SK-N-SH treated with all-trans-retinoic acid at 6 μM for 48 hours (cell line): Measurements from ENCODE around the gene ABCC6.
"Not testable (repeated sequence)": the region's sequence is repeated elsewhere in the genome, so short reads cannot be mapped to it uniquely, and the experiment has no call there.

Experiments
- ATAC-seq: fragments of 200-7000 bp; cut with Tn5 transposase; 3 replicates; pipeline ENCODE4 v1.9.1; 2020; ENCODE audit warnings: mild to moderate bottlenecking, moderate library complexity
- ARNTL ChIP-seq: fragments of 450-650 bp; formaldehyde crosslinking; IDR thresholded peaks from 2 replicates; pipeline ENCODE4 v1.5.0; 2020; ENCODE audit warnings: low read depth, mild to moderate bottlenecking, moderate library complexity, borderline replicate concordance
- BACH2 ChIP-seq: fragments of 250-450 bp; sonication (Bioruptor Pico); IDR thresholded peaks from 2 replicates; pipeline ENCODE4 v1.9.0; 2021; ENCODE audit warnings: mild to moderate bottlenecking, borderline replicate concordance
- CREB5 ChIP-seq: fragments of 250-450 bp; sonication (Bioruptor Pico); IDR thresholded peaks from 2 replicates; pipeline ENCODE4 v1.5.1; 2020; ENCODE audit warnings: low read depth, mild to moderate bottlenecking, moderate library complexity
- CSDC2 ChIP-seq: fragments of 250-450 bp; sonication (Bioruptor Pico); IDR thresholded peaks from 2 replicates; pipeline ENCODE4 v1.5.0; 2020; ENCODE audit warnings: mild to moderate bottlenecking, moderate library complexity
- CSRNP3 ChIP-seq: fragments of 250-450 bp; sonication (Bioruptor Pico); IDR thresholded peaks from 2 replicates; pipeline ENCODE4 v1.5.1; 2021; ENCODE audit warnings: mild to moderate bottlenecking, moderate library complexity
- GLIS3 ChIP-seq: fragments of 250-450 bp; sonication (Bioruptor Pico); IDR thresholded peaks from 2 replicates; pipeline ENCODE4 v1.5.0; 2020; ENCODE audit warnings: mild to moderate bottlenecking, moderate library complexity
- ISL1 ChIP-seq: fragments of 250-450 bp; sonication (Bioruptor Pico); IDR thresholded peaks from 2 replicates; pipeline ENCODE4 v2.1.2; 2022; ENCODE audit warnings: mild to moderate bottlenecking, moderate library complexity
- POU6F1 ChIP-seq: fragments of 250-450 bp; sonication (Bioruptor Pico); IDR thresholded peaks from 2 replicates; pipeline ENCODE4 v1.8.0; 2021; ENCODE audit warnings: low read depth, mild to moderate bottlenecking, moderate library complexity, borderline replicate concordance
- PPARA ChIP-seq: fragments of 250-450 bp; sonication (Bioruptor Pico); IDR thresholded peaks from 2 replicates; pipeline ENCODE4 v1.5.0; 2020; ENCODE audit warnings: mild to moderate bottlenecking, borderline replicate concordance
- RARB ChIP-seq: fragments of 250-450 bp; sonication (Bioruptor Pico); IDR thresholded peaks from 2 replicates; pipeline ENCODE4 v1.8.0; 2021; ENCODE audit warnings: mild to moderate bottlenecking, moderate library complexity
- SNAI2 ChIP-seq: fragments of 250-450 bp; sonication (Bioruptor Pico); IDR thresholded peaks from 2 replicates; pipeline ENCODE4 v1.5.0; 2020; ENCODE audit warnings: mild to moderate bottlenecking, moderate library complexity
- TCF4 ChIP-seq: fragments of 250-450 bp; sonication (Bioruptor Pico); IDR thresholded peaks from 2 replicates; pipeline ENCODE4 v1.8.0; 2021; ENCODE audit warnings: mild to moderate bottlenecking, moderate library complexity, borderline replicate concordance
- TOX ChIP-seq: fragments of 250-450 bp; sonication (Bioruptor Pico); IDR thresholded peaks from 2 replicates; pipeline ENCODE4 v1.8.0; 2021; ENCODE audit warnings: mild to moderate bottlenecking, moderate library complexity, borderline replicate concordance
- ZC3H10 ChIP-seq: fragments of 250-450 bp; sonication (Bioruptor Pico); IDR thresholded peaks from 2 replicates; pipeline ENCODE4 v1.5.1; 2021; ENCODE audit warnings: mild to moderate bottlenecking, moderate library complexity
- ZFP3 ChIP-seq: fragments of 250-450 bp; sonication (Bioruptor Pico); IDR thresholded peaks from 2 replicates; pipeline ENCODE4 v1.5.0; 2020; ENCODE audit warnings: mild to moderate bottlenecking, moderate library complexity
- ZFP30 ChIP-seq: fragments of 450-650 bp; formaldehyde crosslinking; IDR thresholded peaks from 2 replicates; pipeline ENCODE4 v1.5.0; 2022; ENCODE audit warnings: mild to moderate bottlenecking, moderate library complexity
- ZNF565 ChIP-seq: fragments of 450-650 bp; formaldehyde crosslinking; conservative IDR thresholded peaks from 2 replicates; pipeline ENCODE4 v1.5.0; 2020; ENCODE audit warnings: low read depth, mild to moderate bottlenecking, moderate library complexity
- ZNF70 ChIP-seq: fragments of 450-650 bp; formaldehyde crosslinking; IDR thresholded peaks from 2 replicates; pipeline ENCODE4 v1.5.0; 2020; ENCODE audit warnings: mild to moderate bottlenecking, moderate library complexity
- ZNF8 ChIP-seq: fragments of 450-650 bp; formaldehyde crosslinking; IDR thresholded peaks from 2 replicates; pipeline ENCODE4 v1.5.0; 2020; ENCODE audit warnings: mild to moderate bottlenecking, moderate library complexity
- TF ChIP-seq, protein P1 (sequence below): fragments of 250-450 bp; sonication (Bioruptor Pico); IDR thresholded peaks from 2 replicates; pipeline ENCODE4 v1.8.0; 2020; ENCODE audit warnings: mild to moderate bottlenecking, moderate library complexity, borderline replicate concordance

ABCC6 gene

GRCh38 chr16:16197966-16198365 is 25.3 kb downstream of the ABCC6 start (continued):
- TF ChIP-seq, protein P1, sequence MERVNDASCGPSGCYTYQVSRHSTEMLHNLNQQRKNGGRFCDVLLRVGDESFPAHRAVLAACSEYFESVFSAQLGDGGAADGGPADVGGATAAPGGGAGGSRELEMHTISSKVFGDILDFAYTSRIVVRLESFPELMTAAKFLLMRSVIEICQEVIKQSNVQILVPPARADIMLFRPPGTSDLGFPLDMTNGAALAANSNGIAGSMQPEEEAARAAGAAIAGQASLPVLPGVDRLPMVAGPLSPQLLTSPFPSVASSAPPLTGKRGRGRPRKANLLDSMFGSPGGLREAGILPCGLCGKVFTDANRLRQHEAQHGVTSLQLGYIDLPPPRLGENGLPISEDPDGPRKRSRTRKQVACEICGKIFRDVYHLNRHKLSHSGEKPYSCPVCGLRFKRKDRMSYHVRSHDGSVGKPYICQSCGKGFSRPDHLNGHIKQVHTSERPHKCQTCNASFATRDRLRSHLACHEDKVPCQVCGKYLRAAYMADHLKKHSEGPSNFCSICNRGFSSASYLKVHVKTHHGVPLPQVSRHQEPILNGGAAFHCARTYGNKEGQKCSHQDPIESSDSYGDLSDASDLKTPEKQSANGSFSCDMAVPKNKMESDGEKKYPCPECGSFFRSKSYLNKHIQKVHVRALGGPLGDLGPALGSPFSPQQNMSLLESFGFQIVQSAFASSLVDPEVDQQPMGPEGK (CRISPR knock-in tag) = no peak
- TF ChIP-seq CSDC2 = no peak

DNA sequence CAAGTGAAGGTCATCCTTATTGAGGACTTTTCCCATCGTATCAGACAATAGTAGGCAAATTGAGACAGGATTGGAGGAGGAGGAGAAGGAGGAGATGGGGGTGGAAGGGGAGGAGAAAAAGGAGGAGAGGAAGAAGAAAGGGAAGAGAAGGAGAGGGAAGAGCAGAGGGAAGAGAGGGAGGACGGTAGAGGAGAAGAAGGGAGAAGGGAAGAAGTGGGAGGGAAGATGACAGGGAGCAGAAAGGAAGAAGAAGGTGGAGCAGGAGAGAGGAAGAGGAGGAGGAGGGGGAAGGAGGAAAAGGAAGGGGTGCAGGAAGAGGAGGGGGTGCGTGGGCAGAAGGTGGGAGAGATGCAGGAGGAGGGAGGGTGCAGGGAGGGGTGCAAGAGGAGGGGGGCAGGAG is 26.0 kb downstream of the ABCC6 start:
- no peak for ATAC-seq
- TF ChIP-seq ZNF8 (no peak), RARB (CRISPR knock-in tag) (no peak), ZNF70 (CRISPR knock-in tag) (no peak), PPARA (CRISPR knock-in tag) (no peak)
- TF ChIP-seq, protein P1 (CRISPR knock-in tag) = no peak
- TF ChIP-seq, all 23 proteins: peak for 0

DNA sequence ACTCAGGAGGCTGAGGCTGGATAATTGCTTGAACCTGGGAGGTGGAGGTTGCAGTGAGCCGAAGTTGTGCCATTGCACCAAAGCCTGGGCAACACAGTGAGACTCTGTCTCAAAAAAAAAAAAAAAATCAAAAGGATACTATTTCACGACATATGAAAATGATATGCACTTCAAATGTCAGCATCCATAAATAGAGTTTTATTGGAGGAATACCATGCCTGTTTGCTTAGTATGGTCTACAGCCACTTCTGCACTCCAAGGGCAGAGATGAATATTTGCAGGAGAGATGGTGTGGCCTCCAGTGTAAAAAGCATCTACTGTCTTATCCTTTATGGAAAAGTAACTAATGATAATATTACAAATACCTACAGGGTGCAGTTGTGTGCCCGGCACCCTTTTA is 27.2 kb downstream of the ABCC6 start:
- no peak; the same call in 2 of the 3 replicates for ATAC-seq
- no peak for TF ChIP-seq ARNTL (CRISPR knock-in tag)
- no peak for TF ChIP-seq TCF4 (CRISPR knock-in tag)
- TF ChIP-seq CSDC2 = no peak
- TF ChIP-seq ZC3H10 (CRISPR knock-in tag) = no peak
- TF ChIP-seq PPARA (CRISPR knock-in tag) = no peak
- no peak for TF ChIP-seq ZNF8
- no peak for TF ChIP-seq POU6F1
- no peak for TF ChIP-seq ZNF565 (CRISPR knock-in tag)

DNA sequence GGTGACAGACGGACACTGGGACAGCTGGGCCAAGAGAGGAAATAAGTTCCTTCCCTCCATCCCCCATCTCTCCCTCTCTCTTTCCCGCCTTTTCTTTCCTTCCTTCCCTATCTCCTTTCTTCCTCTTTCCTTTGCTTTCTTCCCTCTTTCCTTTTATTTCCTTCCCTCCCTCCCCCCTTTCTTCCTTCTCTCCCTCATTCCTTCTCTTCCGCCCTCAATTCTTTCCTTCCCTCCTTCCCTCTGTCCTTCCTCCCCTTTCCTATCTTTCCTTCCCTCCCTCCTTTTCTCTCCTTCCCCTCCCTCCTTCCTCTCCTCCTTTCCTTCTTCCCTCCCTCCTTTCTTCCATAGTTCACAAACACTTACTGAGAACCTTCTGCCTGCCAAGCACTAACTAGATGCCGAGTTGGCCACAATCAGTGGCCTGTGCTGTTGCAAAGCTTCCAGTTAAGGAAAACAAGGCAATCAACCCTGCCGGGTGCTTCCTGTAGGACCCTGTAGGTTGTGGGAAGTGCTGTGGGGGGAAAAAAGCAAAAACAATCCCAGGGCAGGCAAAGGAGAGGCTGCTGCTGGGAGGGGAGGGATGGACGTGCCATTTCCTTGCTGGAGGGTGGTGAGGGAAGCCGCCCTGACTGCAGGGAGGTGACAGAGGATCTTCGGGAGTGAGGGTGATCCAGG is 31.7 kb downstream of the ABCC6 start:
- ATAC-seq = no peak
- no peak for TF ChIP-seq ZNF70 (CRISPR knock-in tag)
- TF ChIP-seq BACH2 (CRISPR knock-in tag) = no peak
- TF ChIP-seq ISL1 (CRISPR knock-in tag) = no peak
- no peak for TF ChIP-seq GLIS3 (CRISPR knock-in tag)
- no peak for TF ChIP-seq CREB5
- TF ChIP-seq ZNF565 (CRISPR knock-in tag) = no peak
- TF ChIP-seq ZNF8 = no peak
- no peak for TF ChIP-seq ZFP30 (CRISPR knock-in tag)
- TF ChIP-seq ZC3H10 (CRISPR knock-in tag) = no peak
- no peak for TF ChIP-seq RARB (CRISPR knock-in tag)
- no peak for TF ChIP-seq TOX
- no peak for TF ChIP-seq ZFP3 (CRISPR knock-in tag)
- no peak for TF ChIP-seq SNAI2

DNA sequence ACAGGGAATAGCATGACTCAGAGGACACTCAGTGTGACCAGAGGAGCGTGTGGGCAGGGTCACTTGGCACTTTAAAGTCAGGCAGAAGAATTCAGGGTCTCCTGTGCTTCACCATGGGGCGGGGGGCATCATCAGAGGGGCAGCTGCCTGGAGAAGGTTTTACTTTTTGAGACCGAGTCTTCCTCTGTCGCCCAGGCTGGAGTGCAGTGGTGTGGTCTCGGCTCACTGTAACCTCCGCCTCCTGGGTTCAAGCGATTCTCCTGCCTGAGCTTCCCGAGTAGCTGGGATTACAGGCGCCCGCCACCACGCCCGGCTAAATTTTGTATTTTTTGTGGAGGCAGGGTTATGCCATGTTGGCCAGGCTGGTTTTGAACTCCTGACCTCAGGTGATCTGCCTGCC is 32.3 kb downstream of the ABCC6 start:
- not testable (repeated sequence) for ATAC-seq

- no peak for ATAC-seq
- TF ChIP-seq POU6F1 = no peak
- no peak for TF ChIP-seq SNAI2
- no peak for TF ChIP-seq CSDC2
- no peak for TF ChIP-seq ZNF8
- TF ChIP-seq GLIS3 (CRISPR knock-in tag) = no peak
- TF ChIP-seq CREB5 = no peak
- TF ChIP-seq ZNF70 (CRISPR knock-in tag) = no peak
- TF ChIP-seq CSRNP3 = no peak
Observed at GRCh38 chr16:16190546-16190945, 32.7 kb downstream of the ABCC6 start.
